Kasumi-1 (cell line): ENCODE measurements around the gene PIKFYVE.
"Not testable (repeated sequence)": the region's sequence is repeated elsewhere in the genome, so short reads cannot be mapped to it uniquely, and the experiment has no call there.

Source experiments
- DNase-seq, 2 experiments: peaks; one replicate each; lab custom pipeline; 2025; lab: John Stamatoyannopoulos, UW

PIKFYVE gene

DNA sequence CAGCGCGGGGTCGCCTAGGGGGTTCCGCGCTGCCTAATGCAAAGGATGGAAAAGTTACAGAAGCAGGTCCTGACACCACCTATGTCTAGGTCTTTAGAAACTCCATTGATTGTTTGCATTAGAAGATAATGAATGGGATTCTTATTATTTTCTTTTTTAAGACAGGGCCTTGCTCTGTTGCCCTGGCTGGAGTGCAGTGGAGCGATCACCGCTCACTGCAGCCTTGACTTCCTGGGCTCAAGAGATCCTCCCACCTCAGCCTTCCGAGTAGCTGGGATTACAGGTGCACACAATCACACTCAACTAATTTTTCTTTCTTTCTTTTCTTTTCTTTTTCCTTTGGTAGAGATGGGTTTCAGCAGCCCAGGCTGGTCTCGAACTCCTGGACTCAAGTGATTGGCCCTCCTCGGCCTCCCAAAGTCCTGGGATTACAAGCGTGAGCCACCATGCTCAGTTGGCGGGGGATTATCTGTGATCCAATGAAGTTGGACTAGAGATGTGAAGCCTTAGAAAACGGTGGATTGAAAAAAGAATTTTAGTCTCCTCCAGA lies 10.4 kb upstream of the PIKFYVE start:
- DNase-seq: no peak

GRCh38 chr2:208256192-208256782 lies 9.8 kb upstream of the PIKFYVE start:
- no peak for DNase-seq

- DNase-seq: not testable (repeated sequence)
Observed at GRCh38 chr2:208256849-208257813, 8.9 kb upstream of the PIKFYVE start.

DNA sequence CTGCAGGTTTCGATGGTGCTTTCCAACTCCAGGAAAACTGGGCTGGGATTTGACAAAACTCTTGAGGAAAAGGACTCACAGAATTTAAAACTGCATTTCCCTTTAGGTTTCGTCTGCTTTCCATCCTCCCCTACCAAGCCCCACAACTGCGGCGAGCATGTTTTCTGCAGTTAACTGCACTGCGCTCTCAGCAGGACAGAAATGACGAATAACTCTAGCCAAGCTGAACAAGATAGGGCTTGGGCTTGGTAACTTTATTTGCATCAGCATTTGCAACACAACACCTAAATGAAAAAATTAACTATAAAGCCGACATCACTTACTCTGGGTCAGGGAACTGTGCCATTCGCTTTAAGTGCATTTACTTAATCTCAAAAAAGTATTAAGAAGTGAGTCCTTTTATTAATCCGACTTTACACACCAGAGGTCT lies 669 bp upstream of the PIKFYVE start:
- DNase-seq: peak; percentile 24 to 32

DNA sequence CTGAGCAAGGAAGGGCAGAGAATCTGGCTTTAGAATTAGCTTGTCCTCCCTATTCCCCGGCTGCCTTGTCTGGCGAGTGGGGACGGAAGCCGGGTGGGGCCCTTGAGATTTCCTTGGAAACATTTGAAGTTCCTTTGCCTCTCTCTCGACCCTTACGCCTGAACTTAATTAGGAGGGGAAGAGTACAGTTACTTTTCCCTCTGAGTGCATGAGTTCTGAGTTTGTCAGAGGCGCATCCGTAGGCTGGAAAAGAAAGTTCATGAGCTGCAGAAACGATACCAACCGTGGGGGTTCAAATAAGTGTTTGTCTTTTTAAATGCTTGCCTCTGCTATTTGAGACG lies 468 bp downstream of the PIKFYVE start:
- DNase-seq: peak in 1 of 2 experiments; percentile 45

- DNase-seq: no peak
Observed at GRCh38 chr2:208266936-208267335, 881 bp downstream of the PIKFYVE start.

GRCh38 chr2:208267526-208267925 lies 1.5 kb downstream of the PIKFYVE start:
- DNase-seq: not testable (repeated sequence)

GRCh38 chr2:208268156-208268952 lies 2.3 kb downstream of the PIKFYVE start:
- DNase-seq: peak in 1 of 2 experiments; percentile 14

GRCh38 chr2:208269091-208269490 lies 3.0 kb downstream of the PIKFYVE start:
- peak in 1 of 2 experiments; percentile 14 for DNase-seq

- DNase-seq: no peak
Observed at GRCh38 chr2:208274748-208275147, 8.7 kb downstream of the PIKFYVE start.

DNA sequence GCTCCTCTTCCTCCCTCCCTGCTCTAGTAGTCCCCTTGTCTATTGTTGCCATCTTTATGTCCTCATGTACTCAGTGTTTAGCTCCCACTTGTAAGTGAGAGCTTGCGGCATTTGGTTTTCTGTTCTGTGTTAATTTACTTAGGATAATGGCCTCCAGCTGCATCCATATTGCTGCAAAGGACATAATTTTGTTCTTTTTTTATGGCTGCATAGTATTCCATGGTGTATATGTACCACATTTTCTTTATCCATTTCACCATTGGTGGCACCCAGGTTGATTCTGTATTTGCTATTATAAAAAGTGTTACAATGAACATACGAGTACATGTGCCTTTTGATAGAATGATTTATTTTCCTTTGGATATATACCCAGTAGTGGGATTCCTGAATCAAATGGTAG lies 12.5 kb downstream of the PIKFYVE start:
- DNase-seq: no peak

- no peak for DNase-seq
Observed at GRCh38 chr2:208279236-208279635, 13.2 kb downstream of the PIKFYVE start.

- no peak for DNase-seq
Observed at GRCh38 chr2:208280234-208280633, 14.2 kb downstream of the PIKFYVE start.

- DNase-seq: peak in 1 of 2 experiments; percentile 1
Observed at GRCh38 chr2:208280933-208281332, 14.9 kb downstream of the PIKFYVE start.

DNA sequence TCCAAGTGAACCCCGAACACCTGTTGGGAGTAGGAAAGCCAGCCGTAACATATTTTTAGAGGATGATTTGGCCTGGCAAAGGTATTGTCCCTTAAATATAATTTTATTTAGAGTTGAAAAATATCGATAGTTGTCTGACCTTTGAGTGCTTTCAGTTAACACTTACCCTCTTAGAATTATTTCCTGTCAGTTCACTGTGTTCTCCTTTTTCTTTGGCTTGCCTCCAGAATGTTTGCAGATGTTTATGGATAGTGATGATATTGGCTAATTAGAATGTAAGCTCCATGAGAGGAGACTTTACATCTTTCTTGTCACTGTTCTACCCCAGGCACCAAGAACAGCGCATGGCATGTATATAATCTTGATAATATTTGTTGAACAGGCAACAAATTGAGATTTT lies 19.8 kb downstream of the PIKFYVE start:
- peak; percentile 41 to 42 for DNase-seq

- no peak for DNase-seq
Observed at GRCh38 chr2:208294482-208295024, 28.5 kb downstream of the PIKFYVE start.

GRCh38 chr2:208295834-208296233 lies 29.8 kb downstream of the PIKFYVE start:
- no peak for DNase-seq

DNA sequence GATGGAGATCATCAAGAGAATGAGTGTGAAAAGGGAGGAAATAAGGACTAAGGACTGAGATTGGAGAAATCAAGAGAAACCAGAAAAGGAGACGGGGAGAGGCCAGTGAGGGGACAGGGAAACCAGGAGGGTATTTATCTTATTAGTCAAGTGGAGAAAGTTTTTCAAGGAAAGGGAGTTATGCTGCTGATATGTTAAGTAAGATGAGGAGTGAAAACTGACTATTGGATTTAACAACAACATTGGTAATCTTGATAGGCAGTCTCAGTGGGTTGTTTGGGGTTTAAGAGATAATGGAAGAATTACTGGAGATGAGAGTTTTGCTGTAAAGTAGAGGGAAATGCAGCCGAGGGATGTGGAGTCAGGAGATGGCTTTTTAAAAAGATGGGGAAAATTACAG lies 30.6 kb downstream of the PIKFYVE start:
- DNase-seq: no peak

DNA sequence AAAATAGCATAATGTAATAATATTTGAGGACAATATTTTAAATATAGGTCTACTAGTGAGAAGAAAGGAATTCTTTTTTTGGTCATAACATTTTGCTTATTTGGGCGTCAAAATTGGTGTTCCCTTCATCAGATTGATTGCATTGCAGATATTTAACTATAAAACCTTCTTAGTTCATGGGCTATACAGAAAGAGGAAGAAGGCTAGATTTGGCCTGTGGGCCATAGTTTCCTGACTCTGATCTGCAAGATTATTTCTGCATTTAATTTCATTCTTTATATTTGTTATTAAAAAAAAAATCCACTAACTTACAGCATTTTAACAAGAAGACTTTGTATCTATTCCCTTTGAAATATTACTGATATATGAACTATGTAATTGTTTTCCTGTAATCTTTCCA lies 31.9 kb downstream of the PIKFYVE start:
- no peak for DNase-seq

DNA sequence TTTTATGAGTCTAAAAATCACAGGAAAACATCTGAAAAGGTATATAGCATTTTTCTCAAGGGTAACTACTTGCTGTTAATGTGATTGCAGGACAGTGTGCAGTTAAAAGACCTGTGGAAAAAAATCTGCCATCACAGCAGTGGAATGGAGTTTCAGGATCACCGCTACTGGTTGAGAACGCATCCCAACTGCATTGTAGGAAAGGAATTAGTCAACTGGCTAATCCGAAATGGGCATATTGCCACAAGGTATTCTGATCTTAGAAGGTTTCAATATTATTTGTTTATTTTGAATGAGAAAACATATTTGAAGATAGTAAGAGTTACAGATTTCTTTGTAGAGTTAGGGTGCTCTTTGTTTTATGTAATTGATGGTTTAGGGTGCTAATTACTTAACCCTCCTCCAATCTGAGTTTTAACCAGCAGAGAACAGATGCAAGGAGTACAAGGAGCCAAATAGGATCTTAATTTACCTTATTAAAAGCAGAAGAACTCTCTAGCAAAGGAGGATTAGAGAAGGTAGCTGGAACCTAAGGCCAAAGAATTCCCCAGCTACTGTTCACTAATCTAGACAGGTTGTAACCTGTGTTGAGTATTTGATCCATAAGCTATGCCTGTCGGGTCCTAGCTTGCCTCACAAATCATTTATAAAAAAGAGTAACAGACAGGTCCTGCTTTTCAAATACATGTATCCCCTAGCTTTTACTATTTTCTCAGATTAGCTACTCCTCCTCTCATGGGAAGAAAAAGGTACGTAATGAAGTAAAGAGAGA lies 35.0 kb downstream of the PIKFYVE start:
- no peak for DNase-seq

DNA sequence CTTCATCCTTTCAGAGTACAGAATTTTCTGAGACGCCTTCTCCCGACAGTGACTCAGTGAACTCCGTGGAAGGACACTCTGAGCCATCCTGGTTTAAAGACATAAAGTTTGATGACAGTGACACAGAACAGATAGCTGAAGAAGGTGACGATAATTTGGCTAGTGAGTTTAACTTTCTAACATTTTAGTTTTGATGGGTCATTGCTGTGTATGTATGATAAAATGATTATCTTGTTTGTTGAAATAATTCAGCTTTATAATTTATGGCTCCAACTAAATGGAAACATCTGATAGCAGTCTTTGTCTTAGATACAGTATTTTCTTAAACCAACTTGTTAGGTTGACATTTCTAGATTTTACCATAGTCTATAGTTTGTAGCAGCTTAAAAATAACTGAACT lies 38.1 kb downstream of the PIKFYVE start:
- DNase-seq: no peak
